HG03025 (cell line): Measurements from ENCODE around the gene TNS1.

Experiments used
- ATAC-seq: cut with Tn5 transposase; IDR thresholded peaks from one replicate; pipeline ENCODE4 v1.9.1; 2021; ENCODE audit warnings: mild to moderate bottlenecking, moderate library complexity; ENCODE audit not compliant: unreplicated experiment, low FRiP score

TNS1 gene

DNA sequence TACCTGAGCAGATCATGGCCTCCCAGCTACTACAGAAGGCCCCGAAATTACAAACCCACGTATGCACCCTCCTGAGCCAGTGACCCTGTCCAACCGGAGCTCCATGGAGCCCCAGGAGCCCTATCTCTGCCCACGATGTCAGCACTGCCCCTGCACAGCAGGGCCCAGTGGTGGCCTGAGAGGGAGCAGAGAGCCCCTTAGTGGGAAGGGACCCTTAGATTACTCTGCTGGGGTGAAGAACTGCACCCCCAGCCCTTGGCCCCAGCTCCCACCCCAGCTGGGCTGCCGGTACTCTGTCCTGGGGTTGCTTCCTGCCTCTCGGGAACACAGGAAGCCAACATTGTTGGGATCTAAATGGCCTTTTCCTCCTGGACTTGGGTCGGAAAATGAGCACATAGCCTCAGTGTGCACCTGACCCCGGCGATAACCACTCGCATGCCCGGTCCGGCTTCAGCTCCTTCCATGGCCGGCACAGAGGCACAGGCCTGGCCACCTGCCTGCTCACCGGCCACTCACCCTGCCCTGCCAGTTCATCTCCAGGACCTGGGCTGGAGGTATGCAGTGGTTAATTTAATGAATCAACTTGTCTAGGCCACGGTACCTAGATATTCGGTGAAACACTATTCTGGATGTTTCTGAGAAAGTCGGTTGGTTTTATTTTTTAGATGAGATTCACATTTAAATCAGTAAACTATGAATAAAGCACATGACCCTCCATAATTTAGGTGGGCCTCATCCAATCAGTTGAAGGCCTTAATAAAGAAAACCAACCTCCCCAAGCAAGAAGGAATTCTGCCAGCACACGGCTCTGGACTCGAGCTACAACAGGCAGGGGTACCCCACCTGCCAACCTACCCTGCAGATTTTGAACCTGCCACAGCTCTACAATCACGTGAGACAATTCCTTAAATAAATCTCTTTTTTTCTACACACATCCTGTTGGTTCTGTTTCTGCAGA is 19.2 kb downstream of the TNS1 start:
- no peak for ATAC-seq

DNA sequence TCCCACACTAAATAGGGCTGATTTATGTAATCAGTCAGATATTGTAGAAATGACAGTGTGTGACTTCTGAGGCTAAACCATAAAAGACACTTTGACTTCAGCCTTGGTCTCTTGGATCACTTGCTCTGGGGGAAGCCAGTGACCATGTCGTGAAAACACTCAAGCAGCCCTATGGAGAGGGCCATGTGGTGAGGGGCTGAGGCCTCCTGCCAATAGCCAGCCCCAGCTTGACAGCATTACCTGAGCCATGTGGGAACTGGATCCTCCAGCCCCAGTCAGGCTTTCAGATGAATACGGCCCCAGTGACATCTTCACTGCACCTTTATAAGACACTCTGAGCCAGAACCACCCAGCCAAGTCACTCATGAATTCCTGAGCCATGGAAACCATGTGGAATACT is 20.8 kb downstream of the TNS1 start:
- no peak for ATAC-seq

DNA sequence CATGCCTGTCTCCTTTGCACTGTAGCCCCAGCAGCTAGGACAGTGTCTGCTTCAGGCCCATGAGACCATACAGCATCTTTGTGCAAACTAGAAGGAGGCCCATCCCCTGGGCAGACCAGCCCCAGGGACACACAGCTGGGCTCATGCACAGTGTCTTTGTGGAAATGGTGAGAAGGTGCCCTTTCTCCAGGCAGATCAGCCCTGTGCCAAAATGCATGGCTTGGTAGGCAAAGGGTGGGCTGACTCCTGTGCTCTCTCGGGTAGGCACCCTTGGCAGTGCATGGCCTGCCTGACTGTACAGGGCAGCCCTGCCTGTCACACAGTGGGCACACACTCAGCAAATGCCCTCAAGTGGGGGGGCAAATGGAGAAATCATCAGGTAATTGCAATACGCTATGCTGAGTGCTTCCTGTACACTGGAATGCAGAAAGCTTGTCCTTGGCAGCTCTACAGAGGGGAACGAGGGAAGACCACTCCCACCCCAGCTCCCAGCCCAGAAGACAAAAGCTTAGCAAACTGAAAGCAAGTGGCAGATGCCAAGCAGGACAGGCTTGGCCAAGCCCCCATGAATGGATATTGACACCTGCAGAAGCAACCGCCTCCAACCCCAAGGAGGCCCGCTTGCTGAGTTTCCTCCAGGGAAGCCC is 21.6 kb downstream of the TNS1 start:
- ATAC-seq, result no peak

DNA sequence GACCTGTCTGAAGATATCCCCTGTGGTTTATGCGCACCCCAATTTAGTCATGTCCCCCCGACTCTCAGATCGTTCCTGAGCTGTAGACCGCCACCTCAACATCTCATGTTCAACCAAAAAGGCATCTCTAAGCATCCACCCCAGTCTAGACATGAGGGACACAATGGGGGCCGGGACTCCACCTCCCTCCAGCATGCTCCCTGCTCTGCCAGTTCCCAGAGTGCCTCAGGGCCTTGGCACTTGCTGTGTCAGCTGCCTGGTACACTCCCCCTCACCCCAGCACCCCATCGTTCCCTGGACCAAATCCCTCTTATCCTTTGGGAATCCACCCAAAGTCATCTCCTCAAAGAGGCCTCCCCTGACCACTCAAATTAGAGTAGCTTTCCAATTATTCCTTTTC is 22.2 kb downstream of the TNS1 start:
- no peak for ATAC-seq

DNA sequence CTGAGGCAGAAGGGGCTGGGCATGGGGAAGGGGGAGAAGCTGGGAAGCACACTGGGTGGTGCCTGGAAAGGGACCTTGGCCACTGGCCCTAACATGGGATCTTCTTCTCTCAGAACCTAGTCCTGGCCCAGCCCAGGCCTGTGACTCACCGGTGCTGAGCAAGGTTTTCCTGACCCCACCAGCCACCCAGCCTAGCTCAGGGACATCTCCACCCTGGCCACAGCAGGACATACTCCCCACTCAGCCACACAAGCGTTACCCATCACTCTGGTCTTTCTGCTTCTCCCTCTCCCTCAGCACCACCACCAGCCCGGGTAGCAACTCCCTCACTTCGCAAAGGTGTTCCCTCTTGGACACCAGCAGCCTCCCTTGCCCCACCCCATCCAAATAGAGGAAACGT is 22.8 kb downstream of the TNS1 start:
- ATAC-seq, result no peak

DNA sequence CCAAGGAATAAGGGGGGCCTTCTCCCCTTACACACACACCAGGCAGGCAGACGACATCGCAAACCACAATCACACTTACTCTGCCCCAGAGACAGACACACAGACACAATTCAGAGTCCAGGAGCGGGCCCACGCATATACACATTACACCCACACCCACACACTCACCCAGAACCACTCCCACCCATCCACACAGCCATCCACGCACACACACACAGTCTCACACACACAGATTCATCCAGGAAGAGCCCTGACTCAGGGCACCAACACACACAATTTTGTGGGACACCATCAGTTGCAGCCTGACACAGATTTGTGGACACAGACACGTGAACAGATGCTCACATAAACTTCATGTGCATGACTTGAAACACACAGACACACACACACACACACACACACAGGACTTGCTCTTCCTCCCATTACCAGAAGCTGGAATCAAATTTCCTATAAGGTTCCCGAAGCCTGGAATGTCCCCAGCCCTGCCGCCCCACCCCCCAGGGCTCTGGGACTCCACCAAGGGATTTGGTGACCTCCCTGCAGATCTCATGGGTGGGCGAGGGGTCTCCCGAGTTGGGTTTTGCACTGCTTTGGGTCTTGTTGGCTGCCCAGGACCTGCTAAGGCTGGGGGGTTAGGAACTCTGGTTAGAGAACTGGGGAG is 23.5 kb downstream of the TNS1 start:
- no peak for ATAC-seq

DNA sequence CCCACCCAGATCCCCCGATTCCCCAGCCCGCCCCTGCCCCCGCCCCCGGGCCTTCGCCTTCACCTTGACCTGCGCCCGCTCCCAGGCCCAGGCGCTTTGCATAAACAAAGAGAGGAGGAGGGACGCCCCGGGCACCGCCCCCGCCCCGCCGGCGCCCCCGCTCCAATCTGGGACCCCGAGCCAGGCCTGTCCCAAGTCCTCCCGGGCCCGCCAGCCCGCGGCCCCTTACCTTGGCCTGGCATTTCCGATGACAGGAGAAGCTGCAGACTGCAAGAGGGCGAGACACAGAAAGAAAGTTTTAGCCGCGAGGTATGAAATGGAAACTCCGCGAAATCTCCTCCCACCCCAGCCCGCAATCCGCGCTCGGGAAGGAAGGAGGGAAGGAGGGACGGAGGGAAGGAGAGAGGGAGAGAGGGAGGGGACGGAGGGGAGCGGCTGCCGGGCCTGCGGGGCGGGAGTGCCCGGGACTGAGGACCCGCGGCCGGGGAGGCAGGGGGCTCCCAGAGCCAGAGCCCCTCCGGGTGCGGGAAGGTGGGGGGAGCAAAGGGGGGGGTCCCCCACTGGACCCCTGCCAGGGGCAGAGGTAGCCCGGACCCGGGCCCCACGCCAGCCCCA is 24.2 kb downstream of the TNS1 start:
- no peak for ATAC-seq

DNA sequence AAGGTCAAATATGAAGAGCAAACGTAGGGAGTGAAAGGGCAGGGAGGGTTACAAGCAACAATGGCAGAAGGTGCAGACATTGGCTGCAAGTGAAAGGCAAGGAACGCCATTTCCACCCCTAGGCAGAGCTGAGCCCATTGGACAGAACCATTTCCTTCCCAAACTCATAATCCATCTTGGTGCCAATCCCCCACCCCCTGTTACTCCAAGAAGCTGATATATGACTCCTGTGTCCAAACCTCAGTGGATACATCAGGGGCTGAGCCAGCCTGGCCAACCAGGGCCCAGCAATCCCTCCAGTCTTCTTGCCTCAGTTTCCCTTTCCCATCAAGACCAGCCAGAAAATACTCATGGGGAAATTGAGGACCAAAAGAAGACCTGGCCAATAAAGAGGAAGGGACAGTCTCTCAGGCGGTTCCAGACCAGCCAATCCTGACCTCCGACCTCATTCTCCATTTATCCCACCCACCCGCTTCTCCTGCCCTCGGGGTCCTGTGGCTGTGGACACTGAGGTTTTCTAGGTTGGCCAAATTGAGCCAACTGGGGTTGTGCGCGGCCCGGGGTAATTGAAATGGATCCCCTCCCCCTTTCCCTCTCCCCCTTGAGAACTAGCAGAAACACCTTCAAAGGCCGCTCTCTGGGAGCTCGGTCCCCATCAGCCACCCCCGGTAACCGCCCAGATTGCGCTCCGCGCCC is 24.8 kb downstream of the TNS1 start:
- ATAC-seq, result no peak

DNA sequence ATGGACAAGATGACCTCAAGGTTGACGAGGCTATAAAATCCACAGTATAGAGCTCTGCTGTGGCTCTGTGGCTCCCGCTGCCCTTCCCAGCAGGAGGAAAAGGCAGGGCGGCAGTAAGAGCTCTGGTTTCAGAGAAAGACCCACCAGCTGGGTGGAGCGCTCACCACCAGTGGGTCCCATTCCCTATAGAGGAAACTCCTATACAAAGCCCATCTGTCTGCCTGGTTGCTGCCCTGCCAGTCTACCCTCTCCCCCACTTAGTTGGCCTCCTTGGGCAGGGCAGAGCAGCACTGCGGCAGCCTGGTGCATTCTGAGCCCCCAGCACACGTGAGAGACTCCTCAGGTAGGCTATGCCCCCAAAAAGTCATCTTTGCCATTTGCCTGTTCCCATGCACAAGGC is 26.5 kb downstream of the TNS1 start:
- no peak for ATAC-seq

DNA sequence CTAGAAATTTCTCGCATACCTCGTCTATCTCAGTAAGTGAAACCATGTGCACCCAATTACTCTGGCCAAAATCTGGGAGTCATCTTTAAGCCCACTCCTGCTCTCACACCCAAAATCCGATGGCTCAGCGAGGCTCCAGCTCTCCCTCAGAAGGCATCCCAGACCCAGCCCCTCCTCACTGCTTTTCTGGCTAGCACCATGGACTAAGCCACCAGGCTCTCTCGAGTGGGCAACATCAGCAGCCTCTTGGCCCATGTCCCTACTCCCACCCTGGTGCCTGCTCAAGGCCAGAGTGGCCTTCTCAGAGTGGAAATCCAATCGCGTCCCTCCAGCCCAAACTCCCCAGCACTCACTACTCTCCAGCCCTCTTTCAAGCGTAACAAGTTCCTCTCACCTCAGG is 27.2 kb downstream of the TNS1 start:
- ATAC-seq, result no peak

DNA sequence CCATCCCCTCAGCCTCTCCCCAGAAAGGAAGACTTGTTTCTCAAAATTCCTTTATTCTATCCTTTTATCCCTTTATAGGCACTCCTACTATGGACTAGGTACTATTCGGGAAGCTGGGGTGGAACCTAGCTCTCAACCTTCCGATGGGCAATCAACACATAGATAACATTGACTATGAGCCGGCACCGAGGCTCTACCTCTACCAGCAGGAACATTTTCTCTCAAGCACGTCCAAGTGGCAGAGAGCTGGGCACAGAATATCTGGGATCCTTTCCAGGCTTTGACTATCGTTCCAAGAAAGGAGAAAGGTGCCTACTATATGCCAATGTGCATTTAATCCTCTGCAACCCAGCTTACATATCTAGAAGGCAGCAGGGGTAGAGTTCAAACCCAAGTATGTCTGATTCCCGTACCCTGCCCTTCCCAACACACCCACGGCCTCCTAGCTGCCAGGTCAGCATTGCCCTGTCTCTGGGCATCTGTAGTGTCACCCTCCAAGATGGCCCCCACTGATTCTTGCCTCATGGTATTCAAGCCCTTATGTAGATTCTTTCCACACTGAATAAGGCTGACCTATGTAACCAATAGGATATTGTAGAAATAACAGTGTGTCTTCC is 28.3 kb downstream of the TNS1 start:
- ATAC-seq, result no peak

DNA sequence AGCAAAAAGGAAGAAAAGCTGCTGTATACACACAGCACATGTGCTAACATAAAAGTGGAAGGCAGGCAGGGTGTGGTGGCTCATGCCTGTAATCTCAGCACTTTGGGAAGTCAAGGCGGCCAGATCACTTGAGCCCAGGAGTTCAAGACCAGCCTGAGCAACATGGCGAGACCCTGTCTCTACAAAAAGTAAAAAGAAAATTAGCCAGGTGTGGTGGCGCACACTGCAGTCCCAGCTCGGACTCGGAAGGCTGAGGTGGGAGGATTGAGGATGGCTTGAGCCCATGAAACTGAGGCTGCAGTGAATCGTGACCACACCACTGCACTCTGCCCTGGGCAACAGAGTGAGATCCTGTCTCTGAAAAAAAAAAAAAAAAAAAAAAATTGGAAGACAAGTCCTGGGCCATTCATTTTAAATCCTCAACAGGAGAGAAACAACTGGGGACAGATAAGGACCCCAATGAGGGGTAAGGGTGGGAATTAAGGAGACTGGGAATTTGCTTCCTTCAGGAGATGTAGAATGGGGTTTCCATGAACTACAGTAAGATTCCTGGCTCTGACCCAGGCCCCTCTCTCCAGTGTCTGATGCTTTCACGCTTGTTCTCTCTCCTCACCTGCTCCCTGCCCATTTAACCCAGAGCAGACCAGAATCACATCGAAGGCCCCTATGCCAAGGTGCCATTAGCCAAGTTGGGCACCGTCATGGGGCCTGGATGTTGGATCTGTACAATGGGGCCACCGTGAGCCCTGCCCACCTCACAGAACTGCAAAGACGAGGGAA is 29.6 kb downstream of the TNS1 start:
- no peak for ATAC-seq

DNA sequence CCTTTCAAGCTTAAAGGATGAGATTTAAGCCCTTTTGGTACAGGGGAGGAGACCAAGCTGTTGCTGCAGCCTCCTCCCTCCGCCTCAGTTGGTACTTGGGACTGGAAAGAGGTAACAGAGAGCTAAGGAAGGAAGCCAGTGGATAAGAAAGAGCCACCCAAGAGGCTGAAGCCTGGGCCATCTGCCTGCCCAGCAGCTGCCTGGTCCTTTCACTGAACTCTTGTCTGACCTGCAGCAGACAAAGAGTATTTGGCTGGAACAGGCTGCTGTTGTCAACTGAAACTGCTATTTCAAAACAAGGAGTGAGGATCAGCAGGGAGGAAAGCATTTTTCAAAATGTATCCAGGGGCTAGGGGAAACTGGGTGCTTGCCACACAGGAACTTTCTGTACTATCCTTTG is 30.3 kb downstream of the TNS1 start:
- ATAC-seq, result no peak

DNA sequence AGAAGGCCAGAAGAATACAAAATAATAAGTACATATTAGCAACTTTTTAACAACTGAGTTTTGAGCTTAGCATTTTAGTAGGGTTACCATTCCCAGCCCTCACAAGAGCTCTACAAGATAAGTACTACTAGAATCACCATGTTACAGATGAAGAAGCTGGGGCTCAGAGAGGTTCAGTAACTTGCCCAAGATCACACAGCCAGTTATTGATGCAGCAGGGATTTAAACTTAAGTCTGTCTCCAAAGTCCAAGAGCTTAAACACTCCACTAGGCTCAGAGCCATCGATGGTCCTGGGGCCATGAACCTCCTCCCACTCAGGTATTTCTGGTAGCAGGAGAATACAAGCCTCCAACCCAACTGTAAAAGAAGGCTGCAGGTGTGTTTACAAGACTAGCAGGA is 30.8 kb downstream of the TNS1 start:
- no peak for ATAC-seq

DNA sequence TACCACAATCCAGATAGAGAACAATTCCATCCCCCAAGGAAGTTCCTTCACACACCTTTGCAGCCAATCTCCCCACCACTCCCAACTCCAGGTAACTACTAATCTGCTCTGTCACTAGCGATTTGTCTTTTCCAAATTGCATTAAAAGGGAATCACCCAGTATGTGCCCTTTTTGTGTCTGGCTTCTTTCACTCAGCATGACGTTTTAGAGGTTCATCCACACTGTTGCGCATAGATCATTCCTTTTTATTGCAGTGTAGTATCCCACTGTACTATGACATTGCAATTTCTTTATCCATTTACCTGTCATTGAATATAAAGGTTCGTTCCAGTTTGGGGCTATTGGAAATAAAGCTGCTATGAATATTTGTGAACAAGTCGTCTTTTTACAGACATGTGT is 31.6 kb downstream of the TNS1 start:
- no peak for ATAC-seq

DNA sequence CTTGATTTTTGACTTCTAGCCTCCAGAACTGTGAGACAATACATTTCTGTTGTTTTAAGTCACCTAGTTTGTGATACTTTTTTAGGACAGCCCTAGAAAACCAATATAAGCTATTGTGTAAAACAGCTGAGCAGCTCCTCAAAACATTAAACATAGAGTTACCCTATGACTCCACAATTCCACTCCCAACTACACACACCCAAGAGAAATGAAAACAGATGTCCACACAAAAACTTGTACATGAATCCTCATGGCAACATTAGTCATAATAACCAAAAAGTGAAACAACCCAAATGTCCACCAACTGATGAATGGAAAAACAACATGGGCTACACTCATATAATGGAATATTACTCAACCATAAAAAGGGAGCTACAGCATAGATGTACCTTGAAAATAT is 32.6 kb downstream of the TNS1 start:
- ATAC-seq, result no peak

DNA sequence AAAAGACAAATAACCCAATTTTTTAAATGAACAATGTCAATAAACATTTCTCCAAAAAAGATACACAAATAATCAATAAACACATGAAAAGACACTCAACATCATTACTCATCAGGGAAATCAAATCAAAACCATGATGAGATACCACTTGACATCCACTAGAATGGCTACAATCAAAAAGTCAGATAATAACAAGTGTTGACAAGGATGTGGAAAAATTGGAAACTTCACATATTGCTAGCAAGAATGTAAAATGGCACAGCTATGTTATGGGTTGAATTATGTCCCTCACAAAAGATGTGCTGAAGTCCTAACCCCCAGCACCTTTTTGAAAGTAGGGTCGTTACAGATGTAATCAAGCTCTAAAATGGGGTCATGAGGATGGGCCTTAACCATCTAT is 33.2 kb downstream of the TNS1 start:
- ATAC-seq, result no peak

DNA sequence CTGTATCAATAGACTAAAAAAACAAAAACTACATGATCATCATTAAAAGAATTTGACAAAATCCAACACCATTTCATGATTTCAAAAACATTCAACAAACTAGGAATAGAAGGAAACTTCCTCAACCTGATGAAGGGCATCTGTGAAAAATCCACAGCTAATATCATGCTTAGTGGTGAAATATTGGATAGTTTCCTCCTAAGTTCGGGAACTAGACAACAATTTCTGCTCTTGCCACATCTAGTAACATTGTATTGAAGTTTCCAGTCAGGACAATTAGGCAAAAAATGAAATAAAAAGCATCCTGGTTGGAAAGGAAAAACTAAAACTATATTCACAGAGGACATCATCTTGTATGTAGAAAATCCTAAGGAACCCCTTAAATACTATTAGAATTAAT is 34.8 kb downstream of the TNS1 start:
- no peak for ATAC-seq

DNA sequence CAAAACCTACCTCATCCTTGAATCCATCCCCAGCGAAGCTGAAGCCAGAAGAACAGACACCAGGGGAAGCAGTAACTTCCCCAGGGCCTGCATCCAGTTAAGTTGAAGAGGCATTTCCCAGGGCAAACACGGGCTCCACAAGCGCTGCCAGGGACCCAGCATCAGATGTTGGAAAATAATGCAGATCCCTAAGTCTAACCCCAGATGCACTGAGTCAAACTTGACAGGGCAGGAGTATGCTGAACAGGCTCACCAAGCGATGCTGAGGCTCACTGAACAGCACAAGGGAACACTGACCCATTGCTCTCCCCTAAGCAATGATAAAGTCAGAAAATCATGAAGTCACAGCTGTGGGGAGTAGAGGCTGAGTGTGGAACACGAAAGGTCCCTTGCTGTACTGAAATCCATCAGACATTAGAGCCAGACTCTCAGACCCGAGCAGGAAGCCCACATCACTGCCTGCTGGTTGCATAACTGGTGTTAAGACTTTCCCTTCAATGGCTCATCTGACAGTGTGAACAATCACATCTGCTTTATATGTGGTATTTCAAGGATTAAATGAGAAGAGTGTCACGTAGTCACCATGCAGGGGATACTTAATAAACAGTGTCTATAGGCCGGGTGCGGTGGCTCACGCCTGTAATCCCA is 36.2 kb downstream of the TNS1 start:
- no peak for ATAC-seq
